Stomach smooth muscle (tissue), 2 donors: ENCODE data around the gene SRPX2.
"Not testable (repeated sequence)": the region's sequence is repeated elsewhere in the genome, so short reads cannot be mapped to it uniquely, and the experiment has no call there.

Source experiments
- H3K27ac ChIP-seq: one replicate; pipeline ENCODE4 v1.7.0; 2013; ENCODE audit warnings: mild to moderate bottlenecking, low read length, inconsistent platforms
- H3K27me3 ChIP-seq, 2 donors: one replicate each; pipeline ENCODE4 v1.7.0; 2013; ENCODE audit warnings: low read length in 2 of 2; ENCODE audit not compliant: insufficient read depth in 2 of 2, control insufficient read depth in 1 of 2
- H3K36me3 ChIP-seq, 2 donors: one replicate each; pipeline ENCODE4 v1.7.0; 2013; ENCODE audit warnings: low read length in 2 of 2; ENCODE audit not compliant: control insufficient read depth in 2 of 2, insufficient read depth in 2 of 2
- H3K4me1 ChIP-seq: one replicate; pipeline ENCODE4 v1.7.0; 2013; ENCODE audit warnings: low read length; ENCODE audit not compliant: control insufficient read depth, insufficient read depth
- H3K4me3 ChIP-seq, 2 donors: one replicate each; pipeline ENCODE4 v1.7.0; 2013; ENCODE audit warnings: low read length in 2 of 2
- H3K9ac ChIP-seq, 2 donors: one replicate each; pipeline ENCODE4 v1.7.0; 2013; ENCODE audit warnings: low read length in 2 of 2, mild to moderate bottlenecking in 1 of 2
- H3K9me3 ChIP-seq, 2 donors: one replicate each; pipeline ENCODE4 v1.7.0; 2013; ENCODE audit warnings: low read length in 2 of 2; ENCODE audit not compliant: control insufficient read depth in 2 of 2
- donor health status: healthy.
- donor health status: Pancreatic carcinoma.

Gene SRPX2

DNA sequence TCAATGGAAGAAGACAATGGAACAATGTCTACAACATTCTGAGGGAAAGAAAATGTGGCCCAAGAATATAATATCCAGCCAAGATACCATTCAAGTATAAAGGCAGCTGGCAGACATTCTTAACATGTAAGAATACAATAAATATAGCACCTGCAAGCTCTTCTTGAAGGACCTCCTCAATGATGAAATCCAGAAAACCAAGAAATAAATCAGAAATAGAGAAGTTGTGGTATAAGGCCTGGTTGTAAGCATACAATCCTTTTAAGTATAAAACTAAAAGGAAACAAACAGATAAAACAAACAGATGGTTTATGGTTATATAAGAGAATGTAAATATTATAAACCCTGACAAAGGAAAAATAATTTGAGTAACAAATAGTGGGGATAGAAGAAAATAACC lies 54.6 kb downstream of the SRPX2 start:
- Histone ChIP-seq H3K36me3 (peaks cover 0 to 6% of the 10 kb centered on the region in 2 donors), H3K4me3 (no peak overlapping the region), H3K9me3 (peaks cover 0 to 2% of the 10 kb centered on the region in 2 donors), H3K27me3 (peaks cover 0 to 8% of the 10 kb centered on the region in 2 donors), H3K4me1 (no peaks in the 10 kb centered on the region), H3K27ac (no peak overlapping the region), H3K9ac (no peak overlapping the region)

GRCh38 chrX:100700809-100701208 lies 56.8 kb downstream of the SRPX2 start:
- Histone ChIP-seq H3K27ac (no peak overlapping the region), H3K36me3 (peaks cover 0 to 6% of the 10 kb centered on the region in 2 donors), H3K27me3 (peaks cover 0 to 8% of the 10 kb centered on the region in 2 donors)

DNA sequence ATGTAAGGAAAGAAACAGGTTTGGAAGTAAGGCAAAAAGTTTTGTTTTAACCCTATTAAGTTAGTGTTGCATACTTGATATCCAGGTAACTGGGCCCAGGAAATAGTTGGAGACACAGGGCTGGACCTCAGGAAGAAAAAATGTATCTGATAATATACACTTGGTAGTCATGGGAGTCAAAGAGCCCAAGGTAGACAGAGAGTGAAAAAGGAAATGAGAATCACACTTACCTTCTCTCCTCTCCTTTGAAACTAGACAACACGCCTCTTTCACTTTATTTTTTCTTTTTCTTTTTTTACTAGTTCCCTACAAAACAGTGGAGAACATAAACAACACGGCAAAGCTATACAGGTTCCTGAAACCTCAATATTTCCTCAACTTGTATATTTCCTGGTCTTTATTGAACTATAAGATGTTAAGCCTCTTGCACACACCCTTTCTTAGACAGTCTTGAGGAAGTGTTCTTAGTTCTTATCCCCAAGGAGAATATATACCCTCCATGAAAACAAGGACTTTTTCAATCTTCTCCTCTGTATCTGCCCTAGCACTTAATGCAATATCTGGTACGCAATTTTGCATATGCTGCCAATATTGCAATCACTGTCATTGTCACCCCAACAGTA lies 60.7 kb downstream of the SRPX2 start:
- H3K27me3 ChIP-seq, result peaks cover 0 to 8% of the 10 kb centered on the region in 2 donors
- H3K9ac ChIP-seq, result no peak overlapping the region
- H3K9me3 ChIP-seq, result peaks cover 0 to 2% of the 10 kb centered on the region in 2 donors
- no peaks in the 10 kb centered on the region for H3K4me1 ChIP-seq
- no peak overlapping the region for H3K27ac ChIP-seq
- no peak overlapping the region for H3K4me3 ChIP-seq
- peaks cover 0 to 6% of the 10 kb centered on the region in 2 donors for H3K36me3 ChIP-seq

More at GRCh38 chrX:100700809-100701208, 56.8 kb downstream of the SRPX2 start:
- no peak overlapping the region for H3K9ac ChIP-seq
- H3K9me3 ChIP-seq, result peaks cover 0 to 2% of the 10 kb centered on the region in 2 donors
- no peaks in the 10 kb centered on the region for H3K4me1 ChIP-seq
- H3K4me3 ChIP-seq, result no peak overlapping the region

GRCh38 chrX:100710816-100711215 lies 66.8 kb downstream of the SRPX2 start:
- H3K9me3 ChIP-seq, result no peaks in the 10 kb centered on the region
- no peak overlapping the region for H3K9ac ChIP-seq
- H3K4me3 ChIP-seq, result no peak overlapping the region
- H3K27me3 ChIP-seq, result no peaks in the 10 kb centered on the region
- no peak overlapping the region for H3K27ac ChIP-seq
- H3K36me3 ChIP-seq, result no peaks in the 10 kb centered on the region
- no peaks in the 10 kb centered on the region for H3K4me1 ChIP-seq

GRCh38 chrX:100717363-100717762 lies 73.4 kb downstream of the SRPX2 start:
- no peaks in the 10 kb centered on the region for H3K36me3 ChIP-seq
- H3K4me3 ChIP-seq, result no peak overlapping the region
- H3K9ac ChIP-seq, result no peak overlapping the region
- no peaks in the 10 kb centered on the region for H3K4me1 ChIP-seq
- no peaks in the 10 kb centered on the region for H3K27me3 ChIP-seq
- H3K9me3 ChIP-seq, result no peaks in the 10 kb centered on the region
- H3K27ac ChIP-seq, result no peak overlapping the region

GRCh38 chrX:100719139-100719538 lies 75.1 kb downstream of the SRPX2 start:
- Histone ChIP-seq H3K36me3 (no peaks in the 10 kb centered on the region), H3K9me3 (no peaks in the 10 kb centered on the region), H3K4me1 (no peaks in the 10 kb centered on the region), H3K4me3 (no peak overlapping the region), H3K27me3 (no peaks in the 10 kb centered on the region), H3K9ac (no peak overlapping the region), H3K27ac (no peak overlapping the region)

- Histone ChIP-seq H3K9me3 (no peaks in the 10 kb centered on the region), H3K9ac (no peak overlapping the region), H3K36me3 (no peaks in the 10 kb centered on the region), H3K4me1 (no peaks in the 10 kb centered on the region), H3K4me3 (no peak overlapping the region), H3K27me3 (no peaks in the 10 kb centered on the region), H3K27ac (no peak overlapping the region)
These were observed 76.3 kb downstream of the SRPX2 start for GRCh38 chrX:100720301-100720700.

DNA sequence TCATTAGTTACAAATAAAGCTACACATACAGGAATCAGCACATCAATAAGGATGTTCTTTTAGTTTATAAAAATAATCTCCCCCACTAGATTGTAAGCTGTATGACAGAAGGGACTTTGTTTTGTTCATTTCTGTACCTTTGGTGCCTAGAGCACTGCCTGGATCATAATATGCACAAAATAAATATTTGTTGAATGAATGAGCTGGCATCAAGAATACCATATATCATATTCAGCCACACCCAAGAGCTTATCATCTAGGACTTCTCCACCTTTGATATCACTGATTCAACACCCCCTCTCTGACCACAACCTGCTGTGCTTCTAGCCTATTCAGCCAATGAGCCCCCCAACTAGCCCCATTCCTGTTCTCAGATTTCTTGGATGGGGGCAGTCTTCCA lies 77.3 kb downstream of the SRPX2 start:
- Histone ChIP-seq H3K27me3 (peaks cover 0 to 3% of the 10 kb centered on the region in 2 donors), H3K9ac (no peak overlapping the region), H3K27ac (no peak overlapping the region), H3K36me3 (no peaks in the 10 kb centered on the region), H3K4me1 (no peaks in the 10 kb centered on the region), H3K4me3 (no peak overlapping the region), H3K9me3 (no peaks in the 10 kb centered on the region)

GRCh38 chrX:100724006-100724405 lies 80.0 kb downstream of the SRPX2 start:
- H3K9me3 ChIP-seq, H3K4me3 ChIP-seq, H3K27ac ChIP-seq, H3K4me1 ChIP-seq, H3K9ac ChIP-seq, H3K27me3 ChIP-seq, H3K36me3 ChIP-seq: not testable (repeated sequence)
